HL-60 (cell line): ENCODE results near the gene SCYL2.
A peak's percentile ranks its signal among the peaks of the same experiment; 100 is the strongest.

Source experiments
- GABPA ChIP-seq: IDR thresholded peaks from 2 replicates; pipeline ENCODE4 v1.6.1; 2012; ENCODE audit warnings: low read depth
- POLR2AphosphoS5 ChIP-seq: IDR thresholded peaks from 2 replicates; pipeline ENCODE4 v1.6.1; 2012; ENCODE audit warnings: low read depth
- SPI1 ChIP-seq: IDR thresholded peaks from 2 replicates; pipeline ENCODE4 v1.6.1; 2012; ENCODE audit warnings: low read depth, mild to moderate bottlenecking, borderline replicate concordance
- TF ChIP-seq, protein P1 (sequence below): IDR thresholded peaks from one replicate; pipeline ENCODE4 v1.5.1; 2011; ENCODE audit warnings: low read length, control low read depth, inconsistent platforms; ENCODE audit not compliant: insufficient read depth
- TF ChIP-seq, protein P2 (sequence below): IDR thresholded peaks from 2 replicates; pipeline ENCODE4 v1.6.1; 2012; ENCODE audit warnings: low read depth; ENCODE audit not compliant: insufficient replicate concordance

GRCh38 chr12:100266835-100267602, at the start of gene SCYL2, which contains the start of gene DEPDC4:
- TF ChIP-seq, protein P1, sequence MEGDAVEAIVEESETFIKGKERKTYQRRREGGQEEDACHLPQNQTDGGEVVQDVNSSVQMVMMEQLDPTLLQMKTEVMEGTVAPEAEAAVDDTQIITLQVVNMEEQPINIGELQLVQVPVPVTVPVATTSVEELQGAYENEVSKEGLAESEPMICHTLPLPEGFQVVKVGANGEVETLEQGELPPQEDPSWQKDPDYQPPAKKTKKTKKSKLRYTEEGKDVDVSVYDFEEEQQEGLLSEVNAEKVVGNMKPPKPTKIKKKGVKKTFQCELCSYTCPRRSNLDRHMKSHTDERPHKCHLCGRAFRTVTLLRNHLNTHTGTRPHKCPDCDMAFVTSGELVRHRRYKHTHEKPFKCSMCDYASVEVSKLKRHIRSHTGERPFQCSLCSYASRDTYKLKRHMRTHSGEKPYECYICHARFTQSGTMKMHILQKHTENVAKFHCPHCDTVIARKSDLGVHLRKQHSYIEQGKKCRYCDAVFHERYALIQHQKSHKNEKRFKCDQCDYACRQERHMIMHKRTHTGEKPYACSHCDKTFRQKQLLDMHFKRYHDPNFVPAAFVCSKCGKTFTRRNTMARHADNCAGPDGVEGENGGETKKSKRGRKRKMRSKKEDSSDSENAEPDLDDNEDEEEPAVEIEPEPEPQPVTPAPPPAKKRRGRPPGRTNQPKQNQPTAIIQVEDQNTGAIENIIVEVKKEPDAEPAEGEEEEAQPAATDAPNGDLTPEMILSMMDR, result no peak
- TF ChIP-seq GABPA, result peak; percentile 59
- TF ChIP-seq POLR2AphosphoS5, result peak; percentile 42; the same call in 1 of the 2 replicates
- TF ChIP-seq, protein P2, sequence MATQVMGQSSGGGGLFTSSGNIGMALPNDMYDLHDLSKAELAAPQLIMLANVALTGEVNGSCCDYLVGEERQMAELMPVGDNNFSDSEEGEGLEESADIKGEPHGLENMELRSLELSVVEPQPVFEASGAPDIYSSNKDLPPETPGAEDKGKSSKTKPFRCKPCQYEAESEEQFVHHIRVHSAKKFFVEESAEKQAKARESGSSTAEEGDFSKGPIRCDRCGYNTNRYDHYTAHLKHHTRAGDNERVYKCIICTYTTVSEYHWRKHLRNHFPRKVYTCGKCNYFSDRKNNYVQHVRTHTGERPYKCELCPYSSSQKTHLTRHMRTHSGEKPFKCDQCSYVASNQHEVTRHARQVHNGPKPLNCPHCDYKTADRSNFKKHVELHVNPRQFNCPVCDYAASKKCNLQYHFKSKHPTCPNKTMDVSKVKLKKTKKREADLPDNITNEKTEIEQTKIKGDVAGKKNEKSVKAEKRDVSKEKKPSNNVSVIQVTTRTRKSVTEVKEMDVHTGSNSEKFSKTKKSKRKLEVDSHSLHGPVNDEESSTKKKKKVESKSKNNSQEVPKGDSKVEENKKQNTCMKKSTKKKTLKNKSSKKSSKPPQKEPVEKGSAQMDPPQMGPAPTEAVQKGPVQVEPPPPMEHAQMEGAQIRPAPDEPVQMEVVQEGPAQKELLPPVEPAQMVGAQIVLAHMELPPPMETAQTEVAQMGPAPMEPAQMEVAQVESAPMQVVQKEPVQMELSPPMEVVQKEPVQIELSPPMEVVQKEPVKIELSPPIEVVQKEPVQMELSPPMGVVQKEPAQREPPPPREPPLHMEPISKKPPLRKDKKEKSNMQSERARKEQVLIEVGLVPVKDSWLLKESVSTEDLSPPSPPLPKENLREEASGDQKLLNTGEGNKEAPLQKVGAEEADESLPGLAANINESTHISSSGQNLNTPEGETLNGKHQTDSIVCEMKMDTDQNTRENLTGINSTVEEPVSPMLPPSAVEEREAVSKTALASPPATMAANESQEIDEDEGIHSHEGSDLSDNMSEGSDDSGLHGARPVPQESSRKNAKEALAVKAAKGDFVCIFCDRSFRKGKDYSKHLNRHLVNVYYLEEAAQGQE, result no peak
- peak; percentile 9; the same call in 1 of the 2 replicates for TF ChIP-seq SPI1
